HG02870 (cell line): ENCODE data around the gene RANBP1.

Experiments
- ATAC-seq: cut with Tn5 transposase; IDR thresholded peaks from one replicate; pipeline ENCODE4 v1.9.1; 2021; ENCODE audit warnings: mild to moderate bottlenecking, moderate library complexity; ENCODE audit not compliant: unreplicated experiment

RANBP1 gene

GRCh38 chr22:20118300-20119020, 2.6 kb downstream of the RANBP1 start:
- no peak for ATAC-seq

GRCh38 chr22:20121856-20122415, 6.0 kb downstream of the RANBP1 start:
- ATAC-seq, result no peak

GRCh38 chr22:20123366-20124082, 7.6 kb downstream of the RANBP1 start:
- ATAC-seq, result no peak

GRCh38 chr22:20124083-20124787, 8.3 kb downstream of the RANBP1 start:
- ATAC-seq, result no peak

GRCh38 chr22:20125201-20126174, 9.6 kb downstream of the RANBP1 start:
- no peak for ATAC-seq

- ATAC-seq, result no peak
Measured at GRCh38 chr22:20126284-20127029, 10.6 kb downstream of the RANBP1 start.

- no peak for ATAC-seq
Measured at GRCh38 chr22:20127318-20127868, 11.5 kb downstream of the RANBP1 start.

GRCh38 chr22:20127869-20128618, 12.1 kb downstream of the RANBP1 start:
- no peak for ATAC-seq

GRCh38 chr22:20128619-20128901, 12.7 kb downstream of the RANBP1 start:
- ATAC-seq, result no peak

- no peak for ATAC-seq
Measured at GRCh38 chr22:20128902-20129746, 13.2 kb downstream of the RANBP1 start.

GRCh38 chr22:20129747-20130014, 13.8 kb downstream of the RANBP1 start:
- no peak for ATAC-seq

GRCh38 chr22:20130319-20130718, 14.4 kb downstream of the RANBP1 start:
- ATAC-seq, result no peak

- ATAC-seq, result peak; percentile 56
Measured at GRCh38 chr22:20130731-20131596, 15.1 kb downstream of the RANBP1 start.

GRCh38 chr22:20131597-20131858, 15.6 kb downstream of the RANBP1 start, which contains the start of gene ZDHHC8:
Gene ZDHHC8 (plus strand): TSS chr22:20131804. CDS start chr22:20131948, 144 bp downstream.
- ATAC-seq, result peak; percentile 43

GRCh38 chr22:20131859-20132685, 16.2 kb downstream of the RANBP1 start:
- ATAC-seq, result no peak

GRCh38 chr22:20132686-20133246, 16.9 kb downstream of the RANBP1 start:
- ATAC-seq, result no peak
